HEK293T (cell line): ENCODE results near the gene MN1.

Experiments
- CTCF ChIA-PET: fragments of 350-600 bp; formaldehyde crosslinking; extraction: SDS; loops from one replicate; lab custom pipeline; 2021; ENCODE audit warnings: antibody characterized with exemption, inconsistent platforms; lab: Yijun Ruan, JAX
- POLR2A ChIA-PET: fragments of 350-600 bp; formaldehyde crosslinking; extraction: SDS; loops from one replicate; lab custom pipeline; 2020; ENCODE audit warnings: antibody characterized with exemption, inconsistent platforms; lab: Yijun Ruan, JAX
- DNase-seq: peaks from one replicate; pipeline ENCODE4 v3.0.0; 2012; ENCODE audit warnings: mixed read lengths; ENCODE audit errors: extremely low spot score
- ARNT ChIP-seq: fragments of 450-650 bp; IDR thresholded peaks from 2 replicates; pipeline ENCODE4 v1.6.1; 2017; ENCODE audit warnings: mild to moderate bottlenecking
- BHLHE40 ChIP-seq: fragments of 450-650 bp; IDR thresholded peaks from 2 replicates; pipeline ENCODE4 v1.6.1; 2016; ENCODE audit warnings: mild to moderate bottlenecking, moderate library complexity, borderline replicate concordance
- CTBP1 ChIP-seq: fragments of 450-650 bp; IDR thresholded peaks from 2 replicates; pipeline ENCODE4 v1.6.1; 2016; ENCODE audit warnings: borderline replicate concordance
- ELF4 ChIP-seq: fragments of 450-650 bp; IDR thresholded peaks from 2 replicates; pipeline ENCODE4 v1.6.1; 2017; ENCODE audit warnings: antibody characterized with exemption
- FOXA1 ChIP-seq: fragments of 450-650 bp; IDR thresholded peaks from 2 replicates; pipeline ENCODE4 v1.6.1; 2016; ENCODE audit warnings: mild to moderate bottlenecking
- FOXK2 ChIP-seq: fragments of 450-650 bp; IDR thresholded peaks from 2 replicates; pipeline ENCODE4 v1.6.1; 2016; ENCODE audit warnings: mild to moderate bottlenecking
- FOXM1 ChIP-seq: fragments of 450-650 bp; IDR thresholded peaks from 2 replicates; pipeline ENCODE4 v1.6.1; 2017; ENCODE audit warnings: mild to moderate bottlenecking, borderline replicate concordance
- HDGF ChIP-seq: fragments of 450-650 bp; IDR thresholded peaks from 2 replicates; pipeline ENCODE4 v1.6.1; 2017; ENCODE audit warnings: antibody characterized with exemption, borderline replicate concordance
- L3MBTL2 ChIP-seq: fragments of 450-650 bp; conservative IDR thresholded peaks from 2 replicates; pipeline ENCODE4 v1.6.1; 2016; ENCODE audit warnings: mild to moderate bottlenecking
- LEF1 ChIP-seq: fragments of 450-650 bp; IDR thresholded peaks from 2 replicates; pipeline ENCODE4 v1.6.1; 2017; ENCODE audit warnings: mild to moderate bottlenecking, borderline replicate concordance
- NFRKB ChIP-seq: fragments of 450-650 bp; IDR thresholded peaks from 2 replicates; pipeline ENCODE4 v1.6.1; 2016; ENCODE audit warnings: mild to moderate bottlenecking, moderate library complexity
- SP1 ChIP-seq: fragments of 450-650 bp; IDR thresholded peaks from 2 replicates; pipeline ENCODE4 v1.6.1; 2017
- SUZ12 ChIP-seq: fragments of 450-650 bp; IDR thresholded peaks from 2 replicates; pipeline ENCODE4 v1.6.1; 2016; ENCODE audit warnings: mild to moderate bottlenecking
- TARDBP ChIP-seq: fragments of 450-650 bp; IDR thresholded peaks from 2 replicates; pipeline ENCODE4 v1.6.1; 2016
- ZNF384 ChIP-seq: fragments of 450-650 bp; IDR thresholded peaks from 2 replicates; pipeline ENCODE4 v1.6.1; 2016
- TF ChIP-seq, protein P1 (sequence below): fragments of 450-650 bp; IDR thresholded peaks from 2 replicates; pipeline ENCODE4 v1.6.1; 2016

The MN1 gene

DNA sequence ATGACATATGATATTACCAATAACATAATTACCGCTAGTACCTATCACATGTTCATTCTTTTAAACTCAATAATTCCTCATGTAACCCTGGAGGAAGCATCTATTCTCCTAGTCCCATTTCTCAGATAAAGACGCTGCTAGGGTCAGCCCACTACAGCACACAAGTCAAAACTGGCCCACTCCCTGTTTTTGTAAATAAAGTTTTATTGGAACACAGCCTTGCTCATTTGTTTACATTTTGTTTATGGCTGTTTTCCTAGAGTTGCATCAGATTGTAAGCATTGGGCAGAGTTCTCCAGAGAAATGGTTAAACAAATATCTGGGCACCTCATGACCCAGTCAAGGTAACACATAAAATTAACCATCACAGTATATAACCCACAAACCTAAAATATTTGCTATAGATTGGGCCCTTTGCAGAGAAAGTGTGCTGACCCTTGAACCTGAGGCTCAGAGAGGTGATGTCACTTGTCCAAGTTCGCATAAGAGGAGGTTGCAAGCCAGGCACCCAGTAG lies 36.8 kb downstream of the MN1 start:
- POLR2A ChIA-PET = no interaction called here
- no peak for DNase-seq
- CTCF ChIA-PET = no interaction called here
- TF ChIP-seq FOXM1 (no peak), TARDBP (no peak), BHLHE40 (no peak)

DNA sequence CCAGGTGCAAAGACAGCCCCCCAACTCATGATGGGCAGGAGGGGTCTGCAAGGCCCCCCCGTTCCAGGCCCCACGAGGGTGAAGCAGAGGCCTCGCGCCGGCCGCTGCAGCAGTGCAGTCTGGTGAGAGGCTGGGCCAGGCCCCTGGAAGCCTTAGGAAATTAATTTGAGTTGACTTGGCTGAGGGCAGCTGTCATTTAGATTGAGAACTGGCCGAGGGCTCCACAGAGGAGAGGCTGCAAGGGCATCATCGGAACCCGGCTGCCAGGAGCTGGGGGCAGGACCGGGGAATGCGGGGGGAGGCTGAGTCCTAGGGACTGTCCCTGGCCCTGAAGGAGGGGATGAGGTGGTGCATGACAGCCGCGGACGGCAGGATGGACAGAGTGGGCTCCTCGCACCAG lies 39.9 kb downstream of the MN1 start:
- no peak for TF ChIP-seq L3MBTL2
- TF ChIP-seq CTBP1 = no peak
- no peak for TF ChIP-seq NFRKB
- TF ChIP-seq LEF1 = no peak
- no peak for TF ChIP-seq ARNT
- TF ChIP-seq FOXM1 = no peak
- no peak for TF ChIP-seq ELF4
- no peak for TF ChIP-seq SP1
- no peak for TF ChIP-seq FOXA1
- no peak for TF ChIP-seq ZNF384
- no peak for TF ChIP-seq HDGF
- TF ChIP-seq, protein P1, sequence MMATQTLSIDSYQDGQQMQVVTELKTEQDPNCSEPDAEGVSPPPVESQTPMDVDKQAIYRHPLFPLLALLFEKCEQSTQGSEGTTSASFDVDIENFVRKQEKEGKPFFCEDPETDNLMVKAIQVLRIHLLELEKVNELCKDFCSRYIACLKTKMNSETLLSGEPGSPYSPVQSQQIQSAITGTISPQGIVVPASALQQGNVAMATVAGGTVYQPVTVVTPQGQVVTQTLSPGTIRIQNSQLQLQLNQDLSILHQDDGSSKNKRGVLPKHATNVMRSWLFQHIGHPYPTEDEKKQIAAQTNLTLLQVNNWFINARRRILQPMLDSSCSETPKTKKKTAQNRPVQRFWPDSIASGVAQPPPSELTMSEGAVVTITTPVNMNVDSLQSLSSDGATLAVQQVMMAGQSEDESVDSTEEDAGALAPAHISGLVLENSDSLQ = no peak
- no peak for TF ChIP-seq SUZ12
- no peak for TF ChIP-seq FOXK2
- POLR2A ChIA-PET = no interaction called here
- CTCF ChIA-PET = no interaction called here
- no peak for DNase-seq

DNA sequence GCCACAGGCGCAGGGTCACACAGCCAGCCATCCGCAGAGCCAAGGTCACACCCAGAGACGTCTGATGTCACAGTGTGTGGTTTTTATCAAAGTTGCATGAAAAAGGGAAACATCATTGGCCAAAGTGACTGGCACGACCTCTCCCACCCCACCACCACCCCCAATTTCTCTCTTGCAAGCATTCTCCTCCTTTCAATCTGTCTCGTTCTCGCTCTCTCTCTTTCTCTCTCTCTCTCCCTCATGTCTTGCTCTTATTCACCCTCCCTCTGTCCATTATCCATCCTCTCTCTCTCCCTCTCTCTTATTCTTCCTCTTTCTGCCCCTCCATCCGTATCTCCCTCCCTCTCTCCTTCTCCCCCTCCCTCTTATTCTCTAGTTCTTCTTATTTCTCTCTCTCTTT lies 40.6 kb downstream of the MN1 start:
- POLR2A ChIA-PET = no interaction called here
- CTCF ChIA-PET = no interaction called here
- no peak for TF ChIP-seq ARNT
- TF ChIP-seq SP1 = no peak
- no peak for DNase-seq

DNA sequence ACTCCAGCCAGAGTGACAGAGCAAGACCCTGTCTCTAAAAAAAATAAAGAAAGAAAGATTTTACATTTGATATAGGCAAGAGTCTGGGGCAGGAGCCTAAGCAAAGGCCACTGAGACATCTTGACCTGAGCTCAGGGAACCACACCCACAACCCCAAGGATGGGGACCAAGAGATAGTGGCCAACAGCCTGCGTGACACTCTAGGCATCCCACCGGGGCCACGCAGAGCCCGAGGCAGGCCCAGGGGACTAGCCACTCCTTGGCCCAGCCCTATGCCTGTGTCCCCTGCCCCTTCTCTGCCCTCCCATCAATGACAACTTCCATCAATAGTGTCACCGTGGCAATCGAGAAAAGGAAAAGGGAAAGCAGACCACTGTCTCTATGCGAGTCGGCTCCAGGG lies 41.1 kb downstream of the MN1 start:
- ChIA-PET POLR2A (no interaction called here), CTCF (no interaction called here)
- no peak for TF ChIP-seq TARDBP
- TF ChIP-seq LEF1 = no peak
- TF ChIP-seq, protein P1 = no peak
- no peak for TF ChIP-seq FOXK2
- TF ChIP-seq HDGF = no peak
- TF ChIP-seq FOXM1 = no peak
- no peak for TF ChIP-seq ZNF384
- no peak for TF ChIP-seq BHLHE40
- TF ChIP-seq L3MBTL2 = no peak
- no peak for TF ChIP-seq SUZ12
- no peak for TF ChIP-seq ARNT
- TF ChIP-seq SP1 = no peak
- no peak for TF ChIP-seq FOXA1
- no peak for TF ChIP-seq ELF4
- TF ChIP-seq NFRKB = no peak
- no peak for DNase-seq

DNA sequence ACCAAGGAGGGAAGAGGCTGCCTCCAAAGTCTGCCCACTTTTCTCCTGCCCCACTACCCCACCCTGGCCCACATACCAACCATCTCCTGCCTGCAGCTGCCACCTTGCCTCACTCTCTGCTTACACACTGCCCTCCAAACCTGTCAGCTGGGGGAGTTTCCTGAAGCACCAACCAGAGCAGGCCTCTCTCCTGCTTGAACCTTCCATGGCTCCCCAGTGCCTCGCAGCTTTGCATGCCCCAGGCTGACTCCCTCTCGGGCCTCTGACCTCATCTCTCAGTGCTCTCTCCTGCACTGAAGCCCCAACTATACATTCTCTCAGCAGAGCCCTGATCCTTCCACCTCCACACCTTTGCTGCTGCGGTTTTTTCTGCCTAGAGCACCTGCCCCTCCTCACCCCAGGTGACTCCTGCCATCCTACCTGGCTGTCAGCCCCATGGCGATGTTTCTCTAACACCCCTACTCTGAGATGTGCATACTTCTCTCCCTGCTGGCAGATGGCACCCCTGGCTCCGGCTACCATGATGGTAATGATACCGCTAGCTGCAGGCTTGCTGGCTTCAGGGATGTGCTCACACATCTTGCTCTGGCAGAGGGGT lies 43.5 kb downstream of the MN1 start:
- TF ChIP-seq SP1 = no peak
- no peak for TF ChIP-seq ELF4
- no peak for TF ChIP-seq NFRKB
- TF ChIP-seq FOXM1 = no peak
- TF ChIP-seq, protein P1 = no peak
- no peak for TF ChIP-seq L3MBTL2
- TF ChIP-seq BHLHE40 = no peak
- TF ChIP-seq ARNT = no peak
- TF ChIP-seq SUZ12 = no peak
- no peak for TF ChIP-seq FOXA1
- TF ChIP-seq ZNF384 = no peak
- TF ChIP-seq TARDBP = no peak
- TF ChIP-seq FOXK2 = no peak
- no peak for TF ChIP-seq CTBP1
- TF ChIP-seq HDGF = no peak
- TF ChIP-seq LEF1 = no peak

DNA sequence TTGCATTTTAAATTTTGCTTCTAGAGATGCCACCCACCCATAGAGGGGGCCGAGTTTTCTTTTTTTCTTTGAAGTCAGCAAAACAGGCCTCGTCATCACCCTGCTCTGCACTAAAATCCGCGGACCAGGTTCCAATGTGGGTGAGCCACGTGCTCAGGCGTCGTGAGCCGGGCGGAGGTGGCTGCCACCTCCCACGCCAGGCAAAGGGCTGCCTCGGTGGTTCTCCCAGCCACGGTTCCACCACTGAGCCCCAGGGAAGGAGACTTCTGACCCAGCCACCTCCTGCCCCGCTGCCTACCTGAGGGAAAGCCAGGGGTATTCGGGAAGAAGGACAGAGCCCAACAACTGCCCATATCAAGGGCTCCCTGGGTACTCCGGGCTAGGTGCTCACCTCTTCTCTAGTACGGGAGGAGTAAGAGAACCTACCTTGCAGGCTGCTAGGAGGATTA lies 45.3 kb downstream of the MN1 start:
- CTCF ChIA-PET = interaction anchor here (0.6 kb wide), 1 partner anchor 1452 kb away, joined by 3 read pairs; no protein-coding TSS in a partner anchor
- no peak for DNase-seq
- POLR2A ChIA-PET = no interaction called here
- TF ChIP-seq, protein P1 = no peak
- no peak for TF ChIP-seq SP1
- no peak for TF ChIP-seq ELF4
- no peak for TF ChIP-seq ARNT
- TF ChIP-seq FOXA1 = no peak
- no peak for TF ChIP-seq BHLHE40
- no peak for TF ChIP-seq SUZ12
- TF ChIP-seq ZNF384 = no peak
- TF ChIP-seq TARDBP = no peak
- no peak for TF ChIP-seq L3MBTL2

More for the DNA sequence above, 43.5 kb downstream of the MN1 start:
- ChIA-PET CTCF (no interaction called here), POLR2A (no interaction called here)
- DNase-seq = no peak
